ENCODE measurements around the gene APOB. TPM values are rescaled to one million over a fixed set of nuclear protein-coding genes. Genes with fewer than 3 reads are reported as not detected.

Gene APOB
- total RNA-seq, 1 experiment from 2014 or later, result 234 TPM

- H3K36me3 ChIP-seq (ENCODE audit: control insufficient read depth, insufficient read depth, low read length), result peaks cover 13% of the 10 kb centered on the region
- no peaks in the 10 kb centered on the region for H3K27me3 Mint-ChIP-seq (ENCODE audit: insufficient read depth, unreplicated experiment)
- peaks cover 22% of the 10 kb centered on the region for H3K4me1 Mint-ChIP-seq (ENCODE audit: low read depth, unreplicated experiment)
- no peaks in the 10 kb centered on the region for H3K9me3 Mint-ChIP-seq (ENCODE audit: unreplicated experiment)
- TF ChIP-seq, protein P1, sequence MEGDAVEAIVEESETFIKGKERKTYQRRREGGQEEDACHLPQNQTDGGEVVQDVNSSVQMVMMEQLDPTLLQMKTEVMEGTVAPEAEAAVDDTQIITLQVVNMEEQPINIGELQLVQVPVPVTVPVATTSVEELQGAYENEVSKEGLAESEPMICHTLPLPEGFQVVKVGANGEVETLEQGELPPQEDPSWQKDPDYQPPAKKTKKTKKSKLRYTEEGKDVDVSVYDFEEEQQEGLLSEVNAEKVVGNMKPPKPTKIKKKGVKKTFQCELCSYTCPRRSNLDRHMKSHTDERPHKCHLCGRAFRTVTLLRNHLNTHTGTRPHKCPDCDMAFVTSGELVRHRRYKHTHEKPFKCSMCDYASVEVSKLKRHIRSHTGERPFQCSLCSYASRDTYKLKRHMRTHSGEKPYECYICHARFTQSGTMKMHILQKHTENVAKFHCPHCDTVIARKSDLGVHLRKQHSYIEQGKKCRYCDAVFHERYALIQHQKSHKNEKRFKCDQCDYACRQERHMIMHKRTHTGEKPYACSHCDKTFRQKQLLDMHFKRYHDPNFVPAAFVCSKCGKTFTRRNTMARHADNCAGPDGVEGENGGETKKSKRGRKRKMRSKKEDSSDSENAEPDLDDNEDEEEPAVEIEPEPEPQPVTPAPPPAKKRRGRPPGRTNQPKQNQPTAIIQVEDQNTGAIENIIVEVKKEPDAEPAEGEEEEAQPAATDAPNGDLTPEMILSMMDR (IDR thresholded peaks at IDR 0.05; ENCODE audit: insufficient read depth in 1 of 2, low read depth in 1 of 2, low read length in 1 of 2, severe bottlenecking in 1 of 2, unreplicated experiment in 1 of 2), result no peak
- intact Hi-C loops (cut with micrococcal nuclease; ENCODE audit: unreplicated experiment), result loop anchor here (5.0 kb wide), 2 partner anchors 356 to 364 kb away; no protein-coding TSS in a partner anchor
- DNase-seq, result no peak
- H3K27ac Mint-ChIP-seq (ENCODE audit: unreplicated experiment), result no peak overlapping the region
- no peak overlapping the region for H3K4me3 ChIP-seq (ENCODE audit: low read depth, low read length)
- peaks cover 72% of the 10 kb centered on the region for H3K36me3 Mint-ChIP-seq (ENCODE audit: insufficient read depth, unreplicated experiment)
- peak overlapping the region; percentile 91 for H3K4me3 Mint-ChIP-seq (ENCODE audit: unreplicated experiment)
- H3K4me1 ChIP-seq, result peaks cover 18% of the 10 kb centered on the region
- no peaks in the 10 kb centered on the region for H3K9me3 ChIP-seq
- no TSS peak for BruUV-seq (replicated peaks)
- H3K27me3 ChIP-seq (replicated peaks; ENCODE audit: control insufficient read depth, insufficient read depth, low read length), result no peaks in the 10 kb centered on the region
- POLR2A ChIA-PET, result interaction anchor here (0.6 kb wide), 1 partner anchor 47 kb away, joined by 3 read pairs; no protein-coding TSS in a partner anchor
- CTCF ChIA-PET, result no interaction called here
These were observed 2.4 kb downstream of the APOB start for GRCh38 chr2:21041462-21041861.

DNA sequence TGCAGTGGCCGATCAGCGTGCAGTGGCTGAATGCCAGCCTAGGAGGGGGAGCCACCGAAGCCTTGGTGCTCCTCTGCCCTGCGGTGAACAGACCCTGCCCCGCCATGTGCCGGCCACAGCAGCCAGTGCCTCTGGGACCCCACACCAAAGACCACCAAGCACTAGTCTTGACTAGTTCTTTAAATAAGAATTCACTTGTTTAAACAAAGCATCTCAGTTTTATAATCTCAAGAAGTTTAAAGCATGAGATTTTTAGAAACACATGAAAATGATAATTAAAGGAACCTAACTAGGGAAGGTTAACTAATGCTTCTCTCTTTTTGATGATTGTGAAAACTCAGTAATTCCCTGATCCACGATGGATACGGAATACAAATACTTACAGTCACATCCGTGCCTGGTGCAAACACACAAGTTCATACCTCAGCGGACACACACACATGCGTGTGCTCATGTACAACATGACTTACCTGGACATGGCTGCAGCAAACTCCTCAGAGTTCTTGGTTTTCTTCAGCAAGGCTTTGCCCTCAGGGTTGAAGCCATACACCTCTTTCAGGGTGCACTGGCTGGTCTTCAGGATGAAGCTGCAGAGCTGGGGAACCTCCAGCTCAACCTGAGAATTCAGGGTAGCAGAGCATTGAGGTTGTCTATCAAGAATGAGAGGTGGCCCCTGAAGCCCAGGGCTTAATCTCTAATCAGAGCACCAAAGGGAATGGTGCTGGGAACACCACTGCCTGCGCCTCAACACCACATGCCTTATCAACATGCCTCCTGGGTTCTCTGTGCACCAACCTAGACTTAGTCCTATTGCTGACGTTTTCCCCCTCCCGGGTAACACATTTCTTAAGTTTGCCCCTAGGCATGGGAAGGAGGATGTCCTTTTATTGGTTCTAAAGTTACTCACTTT, 3.1 kb downstream of the APOB start:
- Mint-ChIP-seq H3K36me3 (ENCODE audit: insufficient read depth, unreplicated experiment) (peaks cover 79% of the 10 kb centered on the region), H3K27me3 (ENCODE audit: insufficient read depth, unreplicated experiment) (no peaks in the 10 kb centered on the region), H3K4me3 (ENCODE audit: unreplicated experiment) (no peak overlapping the region), H3K9me3 (ENCODE audit: unreplicated experiment) (no peaks in the 10 kb centered on the region), H3K27ac (ENCODE audit: unreplicated experiment) (no peak overlapping the region), H3K4me1 (ENCODE audit: low read depth, unreplicated experiment) (peaks cover 22% of the 10 kb centered on the region)
- H3K27me3 ChIP-seq (replicated peaks; ENCODE audit: control insufficient read depth, insufficient read depth, low read length), result no peaks in the 10 kb centered on the region
- no peak overlapping the region for H3K4me3 ChIP-seq (ENCODE audit: low read depth, low read length)
- H3K9me3 ChIP-seq, result no peaks in the 10 kb centered on the region
- ChIA-PET POLR2A (interaction anchor here (0.6 kb wide), 1 partner anchor 48 kb away, joined by 3 read pairs; no protein-coding TSS in a partner anchor), CTCF (no interaction called here)
- H3K4me1 ChIP-seq, result peaks cover 18% of the 10 kb centered on the region
- TF ChIP-seq, protein P1 (IDR thresholded peaks at IDR 0.05; ENCODE audit: insufficient read depth in 1 of 2, low read depth in 1 of 2, low read length in 1 of 2, severe bottlenecking in 1 of 2, unreplicated experiment in 1 of 2), result no peak
- no peak for DNase-seq
- intact Hi-C loops (cut with micrococcal nuclease; ENCODE audit: unreplicated experiment), result loop anchor here (5.0 kb wide), 2 partner anchors 357 to 363 kb away; no protein-coding TSS in a partner anchor
- BruUV-seq (replicated peaks), result no TSS peak
- H3K36me3 ChIP-seq (ENCODE audit: control insufficient read depth, insufficient read depth, low read length), result peaks cover 14% of the 10 kb centered on the region

DNA sequence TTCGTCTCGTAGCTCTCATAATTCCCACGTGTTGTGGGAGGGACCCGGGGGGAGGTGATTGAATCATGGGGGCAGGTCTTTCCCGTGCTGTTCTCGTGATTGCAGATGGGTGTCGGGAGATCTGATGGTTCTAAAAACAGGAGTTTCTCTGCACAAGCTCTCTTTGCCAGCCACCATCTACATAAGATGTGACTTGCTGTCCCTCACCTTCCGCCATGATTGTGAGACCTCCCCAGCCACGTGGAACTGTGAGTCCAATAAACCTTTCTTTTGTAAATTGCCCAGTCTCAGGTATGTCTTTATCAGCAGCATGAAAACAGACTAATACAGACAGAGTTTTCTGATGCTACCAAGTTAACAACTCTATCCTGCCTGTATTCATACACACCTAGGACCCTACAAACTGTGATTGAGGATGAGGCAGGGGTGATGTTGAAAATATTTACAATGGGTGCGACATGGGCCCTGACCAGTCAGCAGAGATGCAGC, 3.9 kb downstream of the APOB start:
- H3K9me3 Mint-ChIP-seq (ENCODE audit: unreplicated experiment), result no peaks in the 10 kb centered on the region
- POLR2A ChIA-PET, result no interaction called here

More for the DNA sequence above, 3.9 kb downstream of the APOB start:
- TF ChIP-seq, protein P1 (IDR thresholded peaks at IDR 0.05; ENCODE audit: insufficient read depth in 1 of 2, low read depth in 1 of 2, low read length in 1 of 2, severe bottlenecking in 1 of 2, unreplicated experiment in 1 of 2), result no peak
- DNase-seq, result no peak
- BruUV-seq (replicated peaks), result no TSS peak
- intact Hi-C loops (cut with micrococcal nuclease; ENCODE audit: unreplicated experiment), result loop anchor here (5.0 kb wide), 2 partner anchors 357 to 363 kb away; no protein-coding TSS in a partner anchor
- peaks cover 86% of the 10 kb centered on the region for H3K36me3 Mint-ChIP-seq (ENCODE audit: insufficient read depth, unreplicated experiment)
- CTCF ChIA-PET, result no interaction called here
- H3K27me3 Mint-ChIP-seq (ENCODE audit: insufficient read depth, unreplicated experiment), result no peaks in the 10 kb centered on the region
- Histone ChIP-seq H3K9me3 (no peaks in the 10 kb centered on the region), H3K4me3 (ENCODE audit: low read depth, low read length) (no peak overlapping the region), H3K27me3 (replicated peaks; ENCODE audit: control insufficient read depth, insufficient read depth, low read length) (no peaks in the 10 kb centered on the region), H3K4me1 (peaks cover 18% of the 10 kb centered on the region), H3K36me3 (ENCODE audit: control insufficient read depth, insufficient read depth, low read length) (peaks cover 16% of the 10 kb centered on the region)
- H3K4me1 Mint-ChIP-seq (ENCODE audit: low read depth, unreplicated experiment), result peaks cover 20% of the 10 kb centered on the region
- no peak overlapping the region for H3K4me3 Mint-ChIP-seq (ENCODE audit: unreplicated experiment)
- H3K27ac Mint-ChIP-seq (ENCODE audit: unreplicated experiment), result no peak overlapping the region

Data from Caco-2 (cell line).